HG03135 (cell line): ENCODE measurements around the gene CYTH1.

Source experiments
- ATAC-seq: cut with Tn5 transposase; IDR thresholded peaks from one replicate; pipeline ENCODE4 v1.9.1; 2021; ENCODE audit warnings: mild to moderate bottlenecking, moderate library complexity; ENCODE audit not compliant: unreplicated experiment

Gene CYTH1

DNA sequence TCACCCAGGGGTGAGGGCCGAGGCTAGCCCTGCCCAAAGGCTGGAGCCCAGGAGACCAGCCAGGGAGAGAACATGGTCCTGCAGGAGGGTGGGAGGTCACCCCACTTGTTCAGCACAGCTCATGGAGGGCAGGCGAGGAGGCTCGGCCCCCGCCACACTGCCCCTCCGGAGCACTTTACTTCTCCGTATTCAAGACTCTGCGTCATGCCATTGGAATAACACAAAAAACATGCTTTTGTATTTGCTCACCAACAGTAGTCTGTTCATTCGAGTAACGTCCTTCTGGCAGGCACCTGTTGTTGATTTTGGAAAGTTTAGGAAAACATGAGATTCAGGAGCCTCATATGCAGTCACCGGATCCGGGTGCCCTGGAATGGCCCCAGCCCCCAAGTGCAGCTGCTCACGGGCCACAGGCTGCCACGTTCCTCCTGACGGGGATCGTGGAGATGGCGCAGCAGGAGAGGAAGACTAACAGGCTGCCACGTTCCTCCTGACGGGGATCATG is 123.7 kb downstream of the CYTH1 start:
- ATAC-seq: no peak

DNA sequence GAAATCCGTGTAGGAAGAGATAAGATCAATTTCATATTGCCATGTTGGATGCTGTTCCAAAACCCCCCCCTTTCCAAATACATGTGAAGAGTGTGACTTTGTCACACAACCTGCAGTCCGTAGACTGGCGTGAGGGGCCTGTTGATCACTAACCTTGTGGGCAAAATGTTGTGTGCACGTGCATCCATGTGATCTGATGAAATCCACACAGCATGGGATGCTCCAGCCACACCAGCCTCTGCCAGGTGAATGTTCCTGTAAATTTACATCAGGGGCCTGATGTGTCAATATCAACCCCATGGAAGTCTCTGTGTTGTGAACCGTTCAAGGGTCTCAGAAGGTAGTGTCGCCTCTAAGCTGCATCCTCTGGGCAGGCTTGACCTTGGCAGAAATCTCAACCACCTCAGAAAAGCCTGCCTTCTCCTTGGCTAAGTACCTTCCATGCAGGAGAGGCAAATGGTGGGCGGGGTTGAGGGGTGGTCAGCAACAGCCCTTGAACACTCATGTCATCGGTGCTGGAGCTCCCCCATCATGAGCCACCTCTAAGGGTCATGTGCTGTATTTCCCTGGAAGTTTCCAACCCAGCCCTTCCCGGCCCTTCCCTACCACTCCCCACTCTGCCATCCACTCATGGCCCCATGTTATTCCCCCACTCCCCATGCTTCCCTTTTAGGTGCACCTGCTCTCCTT is 126.7 kb downstream of the CYTH1 start:
- ATAC-seq: no peak

DNA sequence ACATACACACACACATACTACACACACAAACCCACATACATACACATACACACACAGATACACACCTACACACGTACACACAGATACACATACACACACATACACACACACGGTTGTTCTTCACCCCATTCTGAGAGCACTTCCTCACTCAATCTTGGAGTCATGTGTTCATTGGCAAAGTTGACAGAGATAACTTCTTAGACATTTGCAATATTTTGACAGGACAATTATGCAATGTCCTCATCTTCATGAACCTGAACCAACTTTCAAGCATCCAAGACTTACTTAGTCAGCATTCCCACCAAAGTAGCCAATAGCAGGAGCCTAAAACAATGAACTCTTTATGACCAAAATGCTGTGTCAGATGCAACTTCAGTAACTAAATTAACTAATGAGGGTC is 127.7 kb downstream of the CYTH1 start:
- no peak for ATAC-seq

DNA sequence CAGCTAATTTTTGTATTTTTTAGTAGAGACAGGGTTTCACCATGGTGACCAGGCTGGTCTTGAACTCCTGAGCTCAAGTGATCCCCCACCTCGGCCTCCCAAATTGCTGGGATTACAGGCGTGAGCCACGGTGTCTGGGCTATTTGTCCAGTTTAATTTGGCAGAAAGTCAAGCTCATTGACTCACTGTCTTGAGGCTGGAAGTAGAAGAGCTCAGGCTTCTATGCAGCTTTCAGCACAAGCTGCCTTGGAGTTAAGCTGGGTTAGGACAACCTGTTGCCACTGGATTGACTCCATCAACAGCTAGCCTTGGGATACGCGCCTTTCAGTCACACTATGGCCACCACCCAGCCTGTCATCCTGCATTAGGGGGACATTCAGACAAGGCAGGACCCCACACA is 128.7 kb downstream of the CYTH1 start:
- ATAC-seq: no peak

DNA sequence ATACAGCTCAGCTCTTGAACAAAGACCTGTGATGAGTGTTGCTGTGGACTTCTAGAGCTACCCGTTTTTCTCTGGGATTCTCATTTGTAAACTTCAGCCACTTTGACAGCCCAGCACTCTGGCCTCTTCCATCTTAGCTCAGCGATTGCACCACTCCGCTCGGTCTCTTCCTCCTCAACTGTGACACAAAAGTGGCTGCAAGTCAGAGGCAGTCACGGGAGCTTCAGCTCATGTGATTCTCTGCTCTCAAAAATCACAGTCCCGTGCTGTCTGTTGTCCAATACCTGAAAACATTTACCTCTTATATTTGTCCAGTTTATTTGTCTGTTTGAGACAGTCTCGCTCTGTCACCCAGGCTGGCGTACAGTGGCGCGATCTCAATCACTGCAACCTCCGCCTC is 129.2 kb downstream of the CYTH1 start:
- no peak for ATAC-seq

DNA sequence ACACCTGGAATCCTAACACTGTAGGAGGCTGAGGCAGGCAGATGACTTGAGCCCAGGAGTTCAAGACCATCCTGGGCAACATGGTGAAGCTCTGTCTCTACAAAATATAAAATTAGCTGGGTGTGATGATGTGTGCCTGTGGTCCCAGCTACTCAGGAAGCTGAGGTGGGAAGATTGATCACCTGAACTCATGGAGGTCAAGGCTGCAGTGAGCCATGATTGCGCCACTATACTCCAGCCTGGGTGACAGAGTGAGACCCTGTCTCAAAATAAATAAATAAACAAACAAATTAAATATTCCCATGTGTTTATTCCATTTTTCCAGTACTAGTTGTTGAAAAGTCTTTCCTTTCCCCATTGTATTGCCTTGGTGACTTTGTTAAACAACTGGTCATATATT is 130.0 kb downstream of the CYTH1 start:
- ATAC-seq: no peak

DNA sequence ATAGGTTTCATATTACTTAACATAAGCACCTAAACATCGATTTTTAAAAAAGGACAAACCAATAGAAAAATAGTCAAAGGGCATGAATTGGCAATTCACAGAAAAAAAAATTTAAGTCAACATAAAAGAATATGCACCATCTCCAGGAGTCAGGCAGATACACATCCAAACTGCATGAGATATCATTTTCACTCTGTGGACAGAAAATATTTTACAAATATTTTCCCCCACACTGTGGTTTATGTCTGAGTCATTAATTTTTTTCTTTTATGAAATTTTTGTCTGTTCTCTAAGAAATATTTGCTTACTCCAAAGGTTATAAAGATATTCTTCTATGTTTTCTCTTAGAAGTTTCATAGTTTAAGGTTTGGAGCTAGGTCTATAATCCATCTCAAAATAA is 130.5 kb downstream of the CYTH1 start:
- ATAC-seq: no peak

DNA sequence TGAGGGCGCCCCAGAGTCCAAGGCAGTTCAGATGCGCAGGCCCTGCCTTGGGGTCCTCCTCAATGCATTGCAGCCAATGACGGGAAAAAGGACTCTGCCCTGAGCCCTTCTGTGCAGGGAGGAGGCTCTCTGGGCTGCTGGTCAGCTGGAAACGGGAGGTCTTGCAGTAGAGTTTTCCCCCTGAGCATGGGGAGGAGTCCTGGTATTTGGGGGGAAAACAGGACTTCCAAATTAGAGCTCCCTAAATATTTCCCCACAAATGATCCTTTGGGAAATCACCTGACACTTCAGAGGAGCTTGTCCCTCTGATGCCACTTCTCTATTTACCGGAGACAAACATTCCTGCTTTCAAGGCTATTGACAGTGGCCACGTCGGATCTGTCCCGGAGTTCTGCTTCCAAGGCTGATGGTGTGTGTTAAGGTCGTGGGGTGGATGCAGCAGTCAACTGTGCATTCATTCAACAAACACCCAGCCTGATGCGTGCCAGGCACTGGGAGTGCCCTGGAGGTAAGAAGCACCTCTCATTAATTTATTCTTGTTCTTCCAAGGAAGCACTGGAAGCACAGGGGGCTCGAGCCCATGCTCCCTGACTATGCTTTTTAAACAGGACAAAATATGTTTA is 131.9 kb downstream of the CYTH1 start:
- ATAC-seq: no peak

DNA sequence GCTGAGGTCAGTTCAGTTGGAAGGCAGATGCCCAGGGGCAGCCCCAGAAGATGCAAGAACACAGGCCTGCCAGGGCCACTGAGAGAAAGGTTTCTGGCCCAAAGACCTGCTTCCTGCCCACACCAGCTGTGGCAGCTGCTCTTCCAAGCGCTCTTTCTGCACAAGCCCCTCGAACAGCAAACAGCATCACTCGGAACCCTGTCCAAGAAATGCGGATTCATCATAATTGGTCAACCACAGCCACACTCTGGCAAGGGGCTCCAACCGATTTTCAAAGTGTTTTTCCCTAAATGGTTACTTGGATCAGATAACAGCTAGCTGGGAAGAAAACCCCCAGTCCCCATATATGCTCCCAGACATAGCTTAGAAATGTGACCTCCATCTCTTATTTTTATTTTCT is 133.8 kb downstream of the CYTH1 start:
- no peak for ATAC-seq

DNA sequence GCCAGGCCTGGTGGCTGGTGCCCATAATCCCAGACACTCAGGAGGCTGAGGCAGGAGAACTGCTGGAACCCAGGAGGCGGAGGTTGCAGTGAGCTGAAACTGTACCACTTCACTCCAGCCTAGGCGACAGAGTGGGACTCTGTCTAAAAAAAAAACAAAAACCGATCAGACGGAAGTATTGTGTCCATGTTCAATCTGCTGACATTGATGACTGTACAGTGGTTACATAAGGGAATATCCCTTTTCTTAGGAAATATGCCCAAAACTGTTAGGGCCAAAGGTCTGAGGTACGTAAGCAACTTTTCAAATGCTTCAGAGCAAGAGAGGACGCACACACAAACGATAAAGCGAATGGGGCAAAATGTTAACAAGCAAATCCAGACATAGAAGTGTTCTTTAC is 135.0 kb downstream of the CYTH1 start:
- ATAC-seq: no peak

DNA sequence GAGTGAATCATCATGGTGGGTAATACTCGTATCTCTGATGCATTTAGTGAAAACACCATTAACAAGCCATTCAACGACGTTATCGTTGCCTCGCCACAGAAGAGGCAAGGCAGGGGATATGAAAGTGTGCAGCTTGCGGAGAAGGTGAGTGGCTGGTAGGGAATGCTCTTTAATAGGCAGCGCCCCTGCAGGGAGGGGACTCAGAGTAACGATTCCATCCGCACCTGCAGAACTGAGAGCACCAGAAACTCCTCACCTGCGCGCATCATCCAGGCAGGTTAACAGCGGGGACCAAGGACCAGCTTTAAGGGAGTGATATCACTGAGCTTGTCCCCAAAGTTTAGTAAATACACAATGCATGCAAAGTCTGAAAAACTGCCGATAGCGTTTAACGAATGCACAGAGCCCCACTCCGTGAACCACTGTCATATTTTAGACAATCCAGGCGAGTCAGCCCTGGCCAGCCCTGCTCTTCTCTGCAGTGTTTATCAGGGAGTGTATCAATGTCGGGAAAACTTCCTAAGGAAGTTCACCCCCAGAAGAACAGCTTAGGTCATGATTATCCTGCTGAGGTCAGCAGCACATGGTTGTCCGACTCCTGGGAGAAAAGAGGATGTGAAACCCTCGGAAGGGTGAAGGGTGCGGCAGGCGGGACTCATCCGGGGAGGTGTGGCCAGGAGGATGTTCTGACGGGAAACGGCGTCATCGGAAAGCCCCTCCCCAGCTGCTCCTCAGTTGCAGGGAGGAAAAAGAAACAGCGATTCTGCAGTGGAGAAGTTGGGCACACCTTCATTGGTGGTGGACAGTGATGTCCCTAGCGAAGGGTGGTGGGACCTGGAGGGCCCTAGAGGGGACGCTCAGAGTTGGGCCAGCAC is 136.4 kb downstream of the CYTH1 start:
- ATAC-seq: no peak

DNA sequence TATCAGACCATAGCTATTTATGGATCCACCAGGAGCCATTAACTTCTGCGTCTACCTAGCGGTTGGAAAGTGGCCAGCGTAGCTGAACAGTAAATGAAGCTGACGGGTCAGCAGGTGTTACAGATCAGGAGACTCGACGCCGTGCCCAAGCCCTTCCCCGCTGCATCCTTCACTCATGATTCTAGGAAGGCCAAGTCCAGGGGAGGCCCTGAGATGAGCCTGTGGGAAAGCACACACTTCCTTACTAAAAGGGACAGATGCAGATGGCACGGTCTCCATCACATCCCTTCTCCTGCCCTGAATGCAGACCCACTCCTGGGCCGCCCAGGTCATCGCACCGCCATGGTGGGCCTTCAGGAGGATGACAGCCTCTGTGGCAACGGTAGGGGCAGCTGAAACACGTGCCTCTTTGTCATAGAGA is 137.1 kb downstream of the CYTH1 start:
- ATAC-seq: no peak

DNA sequence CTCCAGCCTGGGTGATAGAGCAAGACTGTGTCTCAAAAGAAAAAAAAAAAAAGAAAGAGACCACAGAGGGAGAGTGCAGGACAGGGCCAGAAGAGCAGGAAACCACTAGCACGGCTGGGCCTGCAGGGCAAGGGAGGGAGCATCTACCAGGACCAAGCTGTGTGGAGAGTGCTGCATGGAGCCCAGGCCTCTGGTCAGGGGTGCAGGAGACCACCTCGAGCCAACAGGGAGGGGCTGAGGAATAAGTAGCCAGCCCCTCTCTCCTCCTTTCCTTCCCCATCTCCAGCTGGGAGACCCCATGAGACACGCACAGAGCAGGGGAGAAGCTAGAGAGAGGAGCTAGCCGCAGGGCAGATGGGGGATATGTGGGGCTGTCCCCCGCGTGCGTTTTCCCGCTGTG is 137.8 kb downstream of the CYTH1 start:
- no peak for ATAC-seq

DNA sequence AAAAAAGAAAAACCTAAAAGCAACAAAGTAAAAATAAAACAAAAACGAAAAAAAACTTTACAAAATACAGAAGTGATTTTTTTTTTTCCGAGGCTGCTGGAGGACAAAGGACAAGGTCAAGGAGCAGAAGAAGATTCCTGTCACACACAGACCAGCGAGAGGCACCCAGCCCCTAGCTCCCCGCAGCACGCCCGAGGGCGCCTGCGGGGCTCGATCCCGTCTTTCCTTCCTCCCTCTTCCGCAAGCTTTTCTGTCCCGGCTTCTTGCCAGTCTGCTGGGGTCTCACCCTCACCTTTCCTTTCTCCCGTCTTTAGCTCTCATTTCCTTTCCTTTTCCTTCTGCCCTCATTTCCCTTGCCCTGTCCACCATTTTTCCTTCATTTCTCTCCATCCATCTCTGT is 138.7 kb downstream of the CYTH1 start:
- ATAC-seq: no peak

DNA sequence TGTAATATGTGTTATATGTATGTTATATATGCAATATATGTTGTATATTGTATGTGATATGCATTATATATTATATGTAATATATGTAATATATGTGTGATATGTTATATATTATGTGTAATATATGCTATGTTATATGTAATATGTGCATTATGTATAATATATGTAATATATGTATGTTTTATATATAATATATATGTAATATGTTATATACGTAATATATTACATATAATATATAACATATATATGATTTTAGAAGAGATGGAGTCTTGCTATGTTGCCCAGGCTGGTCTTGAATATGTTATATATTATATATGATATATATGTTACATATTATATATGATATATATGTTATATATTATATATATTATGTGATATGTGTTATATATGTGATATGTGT is 139.4 kb downstream of the CYTH1 start:
- no peak for ATAC-seq

DNA sequence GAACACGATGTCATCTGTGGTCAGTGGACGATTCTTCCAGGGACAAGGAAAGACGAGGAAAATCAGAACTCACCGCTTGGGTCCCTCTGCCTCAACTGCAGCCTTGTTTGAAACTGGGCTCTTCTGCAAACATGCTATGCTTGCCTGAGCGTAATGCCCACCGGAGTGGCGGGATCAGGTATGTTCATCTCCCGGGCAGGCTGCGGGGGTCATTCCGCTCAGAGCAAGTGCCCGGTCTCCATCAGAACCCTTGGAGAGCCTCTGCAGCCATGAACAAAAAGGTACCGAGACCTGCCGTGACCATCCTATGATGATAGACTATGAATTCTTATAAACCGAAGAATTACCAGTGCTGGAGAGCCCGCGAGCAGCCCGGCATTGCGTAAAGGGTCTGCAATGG is 140.4 kb downstream of the CYTH1 start:
- no peak for ATAC-seq

DNA sequence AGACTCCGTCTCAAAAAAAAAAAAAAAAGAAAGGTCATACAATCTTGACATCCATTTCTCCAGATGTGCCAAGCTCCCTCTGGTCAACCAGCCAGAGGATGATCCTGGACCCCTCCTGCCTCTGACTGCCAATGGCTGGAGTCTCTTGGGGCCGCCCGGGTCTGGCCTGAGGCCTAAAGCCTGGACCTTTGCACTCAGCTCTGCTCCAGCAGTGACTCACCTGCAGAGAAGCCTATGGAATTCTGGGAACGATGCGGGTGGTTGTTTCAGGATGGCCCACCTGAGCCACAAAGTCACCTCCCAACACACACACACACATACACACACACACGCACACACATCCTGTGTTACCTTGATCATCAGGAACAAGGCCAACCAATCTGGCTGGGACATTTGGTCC is 140.8 kb downstream of the CYTH1 start:
- no peak for ATAC-seq

DNA sequence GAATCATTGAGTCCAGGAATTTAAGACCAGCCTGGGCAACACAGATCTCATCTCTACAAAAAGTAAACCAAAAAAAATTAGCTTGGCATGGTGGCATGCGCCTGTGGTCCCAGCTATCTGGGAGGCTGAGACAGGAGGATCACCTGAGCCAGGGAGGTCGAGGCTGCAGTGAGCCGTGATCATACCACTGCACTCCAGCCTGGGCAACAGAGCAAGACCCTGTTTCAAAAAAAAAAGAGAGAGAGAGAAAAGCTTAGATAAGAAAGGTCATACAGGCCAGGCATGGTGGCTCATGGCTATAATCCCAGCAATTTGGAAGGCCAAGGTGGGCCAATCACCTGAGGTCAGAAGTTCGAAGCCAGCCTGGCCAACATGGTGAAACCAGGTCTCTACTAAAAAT is 141.4 kb downstream of the CYTH1 start:
- no peak for ATAC-seq

DNA sequence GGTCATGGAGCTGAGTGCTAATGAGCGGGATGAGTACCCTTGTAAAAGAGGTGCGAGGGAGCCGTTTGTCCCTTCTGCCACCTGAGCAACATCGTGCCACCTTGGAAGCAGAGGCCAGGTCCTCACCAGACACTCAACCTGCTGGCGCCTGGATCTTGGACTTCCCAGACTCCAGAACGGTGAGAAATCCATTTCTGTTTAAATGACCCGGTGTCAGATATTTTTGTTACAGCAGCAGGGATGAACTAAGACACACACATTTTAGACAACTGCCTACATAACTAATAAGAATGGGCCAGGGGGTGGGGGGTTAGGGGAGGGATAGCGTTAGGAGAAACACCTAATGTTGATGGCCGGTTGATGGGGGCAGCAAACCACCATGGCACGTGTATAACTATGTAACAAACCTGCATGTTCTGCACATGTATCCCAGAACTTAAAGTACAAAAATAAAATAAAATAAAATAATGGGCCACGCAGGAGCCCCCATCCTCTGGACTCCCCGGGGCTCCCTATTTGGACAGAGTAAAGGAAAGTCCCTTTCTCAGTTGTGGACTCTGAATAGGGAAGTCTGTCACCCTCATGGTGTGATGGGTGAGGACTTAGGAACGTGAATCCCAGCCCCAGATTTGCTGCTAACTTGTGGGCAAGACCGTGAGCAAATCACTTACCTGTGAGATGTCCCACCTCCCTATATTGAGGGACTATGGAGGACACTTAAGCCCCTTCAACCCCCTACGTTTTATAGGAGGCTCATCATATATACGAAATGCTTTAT is 144.2 kb downstream of the CYTH1 start:
- no peak for ATAC-seq

DNA sequence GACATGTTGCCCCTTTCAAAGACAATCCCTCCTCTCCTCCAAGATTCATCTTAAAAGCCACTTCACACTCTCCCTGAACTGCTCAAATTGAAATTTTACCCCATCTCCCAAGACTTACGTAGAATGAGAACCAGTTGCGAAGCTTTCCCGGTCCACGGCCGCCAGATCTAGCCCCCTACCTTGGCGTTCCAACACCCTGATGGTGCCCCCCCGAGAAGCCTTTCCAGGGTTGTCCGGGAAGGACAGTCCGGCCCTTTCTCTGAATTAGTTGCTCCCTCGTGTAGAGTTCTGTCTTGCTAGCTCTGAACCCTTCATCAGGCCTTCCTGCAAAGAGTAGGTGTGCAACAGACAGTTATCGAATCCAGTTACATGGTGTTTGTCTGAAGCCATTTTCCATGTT is 144.9 kb downstream of the CYTH1 start:
- ATAC-seq: no peak

DNA sequence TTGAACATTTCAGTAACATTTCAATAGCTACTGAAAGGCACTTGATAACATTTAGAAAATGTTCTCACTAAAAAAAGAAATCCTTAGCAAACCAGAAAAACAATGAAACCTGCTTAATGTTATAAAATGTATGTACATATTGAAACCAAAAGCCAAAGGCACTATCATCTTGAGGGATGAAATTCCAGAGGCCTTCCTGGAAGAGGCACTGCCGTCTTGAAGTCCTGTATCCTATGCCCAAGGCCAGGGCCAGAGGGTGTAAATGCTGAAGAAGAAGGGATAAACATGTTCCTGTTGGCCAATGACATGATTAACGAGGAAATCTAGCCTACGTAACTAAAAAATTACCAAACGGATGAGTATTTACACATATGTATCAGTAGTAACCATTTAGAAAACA is 147.9 kb downstream of the CYTH1 start:
- no peak for ATAC-seq
